T-cell (primary cell): ENCODE measurements around the gene PPM1M. TPM values are rescaled to one million over a fixed set of nuclear protein-coding genes. Genes with fewer than 3 reads are reported as not detected.
"Not testable (repeated sequence)": the region's sequence is repeated elsewhere in the genome, so short reads cannot be mapped to it uniquely, and the experiment has no call there.

Source experiments
- ATAC-seq, 4 experiments: fragments of 200-7000 bp in 3 of 4; fragments of 150-1000 bp in 1 of 4; cut with Tn5 transposase; replicated peaks in 1 of 4; 1 replicate in 3 of 4; 2 replicates in 1 of 4; pipeline ENCODE4 v1.10.0; 2021; ENCODE audit warnings: moderate library complexity in 3 of 4, mild to moderate bottlenecking in 2 of 4, moderate number of reproducible peaks in 1 of 4
- CTCF ChIA-PET, 2 donors: fragments of 300-600 bp; sonication (Branson Sonifier 250); formaldehyde crosslinking; loops; one replicate each; lab custom pipeline; 2022; ENCODE audit warnings: antibody characterized with exemption in 2 of 2; lab: Charles Lee
- POLR2A ChIA-PET, 2 donors: fragments of 300-600 bp; sonication (Branson Sonifier 250); formaldehyde crosslinking; loops; one replicate each; lab custom pipeline; 2022; ENCODE audit warnings: antibody characterized with exemption in 2 of 2; lab: Charles Lee
- DNase-seq, 35 experiments: peaks; one replicate each; pipeline versions ENCODE4 v3.0.0 to v3.0.0-alpha.2; 2013 to 2023
- H3K27ac ChIP-seq: one replicate; pipeline ENCODE4 v1.5.1; 2013; ENCODE audit warnings: low read length
- H3K27me3 ChIP-seq, 2 experiments: replicated peaks in 1 of 2; 1 replicate in 1 of 2; 2 replicates in 1 of 2; pipeline versions ENCODE4 v1.6.1 to v1.7.0; 2013; ENCODE audit warnings: low read length in 1 of 2, mixed read lengths in 1 of 2; ENCODE audit not compliant: control insufficient read depth in 2 of 2, insufficient read depth in 2 of 2; ENCODE audit errors: extremely low read depth in 1 of 2
- H3K36me3 ChIP-seq, 2 donors: 1 replicate in 1 of 2; 2 replicates in 1 of 2; pipeline versions ENCODE4 v1.6.1 to v1.7.0; 2013; ENCODE audit warnings: low read length in 1 of 2; ENCODE audit not compliant: control insufficient read depth in 2 of 2, insufficient read depth in 1 of 2; ENCODE audit errors: extremely low read depth in 1 of 2
- H3K4me1 ChIP-seq, 2 experiments: 1 replicate in 1 of 2; 2 replicates in 1 of 2; pipeline versions ENCODE4 v1.6.1 to v1.7.0; 2013; ENCODE audit warnings: low read length in 2 of 2, mixed read lengths in 1 of 2; ENCODE audit not compliant: insufficient read depth in 2 of 2, control insufficient read depth in 1 of 2; ENCODE audit errors: extremely low read depth in 1 of 2
- H3K4me3 ChIP-seq, 2 donors: 1 replicate in 1 of 2; 2 replicates in 1 of 2; pipeline versions ENCODE4 v1.5.1 to v1.7.0; 2013; ENCODE audit warnings: mild to moderate bottlenecking in 2 of 2, low read length in 1 of 2, moderate library complexity in 1 of 2; ENCODE audit not compliant: control insufficient read depth in 1 of 2; ENCODE audit errors: extremely low read depth in 1 of 2
- H3K9me3 ChIP-seq: 2 replicates; pipeline ENCODE4 v1.7.0; 2013
- H3K27ac Mint-ChIP-seq, 2 donors: one replicate each; pipeline ENCODE4 v1.8.0; 2020 to 2021; ENCODE audit warnings: mild to moderate bottlenecking in 2 of 2, mixed read lengths in 2 of 2
- H3K27me3 Mint-ChIP-seq, 2 donors: one replicate each; pipeline ENCODE4 v1.8.0; 2021 to 2022; ENCODE audit warnings: mixed read lengths in 2 of 2
- H3K36me3 Mint-ChIP-seq: one replicate; pipeline ENCODE4 v1.8.0; 2021; ENCODE audit warnings: mixed read lengths
- H3K4me1 Mint-ChIP-seq, 3 donors: one replicate each; pipeline ENCODE4 v1.8.0; 2020 to 2022; ENCODE audit warnings: mixed read lengths in 3 of 3, mild to moderate bottlenecking in 1 of 3
- H3K4me3 Mint-ChIP-seq, 3 donors: one replicate each; pipeline ENCODE4 v1.8.0; 2020 to 2022; ENCODE audit warnings: mild to moderate bottlenecking in 3 of 3, mixed read lengths in 3 of 3, moderate library complexity in 3 of 3
- H3K9me3 Mint-ChIP-seq, 3 donors: one replicate each; pipeline ENCODE4 v1.8.0; 2020 to 2022; ENCODE audit warnings: mixed read lengths in 3 of 3
- WGBS: methylation state at CpG from one replicate; pipeline ENCODE4 v1.1.5; 2013; ENCODE audit warnings: missing lambda C conversion rate; ENCODE audit not compliant: insufficient coverage; 5-methylcytosine and 5-hydroxymethylcytosine counted together
- total RNA-seq, 35 experiments: library from RNA in 6 of 35; stranded (reverse) in 6 of 35; fragments of 120-200 nt in 1 of 35; gene quantifications; one replicate each; pipeline versions ENCODE4 v1.2.1 to v1.2.4 and lab custom pipeline; 2013 to 2026

The PPM1M gene
- total RNA-seq, 5 donors from 2014 or later (not counting 1 experiment from before 2014, with no cell fraction given) = 63.4 to 78.1 (median 73.4) TPM

- Histone ChIP-seq H3K4me1 (peaks cover 45 to 65% of the 10 kb centered on the region in 2 experiments), H3K27me3 (no peaks in the 10 kb centered on the region), H3K27ac (peak overlapping the region; percentile 80), H3K9me3 (no peaks in the 10 kb centered on the region), H3K36me3 (no peaks in the 10 kb centered on the region), H3K4me3 (no peak overlapping the region)
- DNase-seq (no peak), ATAC-seq (no peak)
- no CpG with 5 or more reads among the region's 1 CpG for WGBS
- POLR2A ChIA-PET = no interaction called here
- H3K4me3 Mint-ChIP-seq = peak overlapping the region in 1 of 3 donors; percentile 22
- H3K36me3 Mint-ChIP-seq = peaks cover 4% of the 10 kb centered on the region
- peak overlapping the region; percentile 87 to 89 for H3K27ac Mint-ChIP-seq
- peaks cover 58 to 70% (median 60%) of the 10 kb centered on the region in 3 donors for H3K4me1 Mint-ChIP-seq
- CTCF ChIA-PET = no interaction called here
- H3K9me3 Mint-ChIP-seq = no peaks in the 10 kb centered on the region
- no peaks in the 10 kb centered on the region for H3K27me3 Mint-ChIP-seq
These were observed 37.7 kb downstream of the PPM1M start for GRCh38 chr3:52283306-52283705.

DNA sequence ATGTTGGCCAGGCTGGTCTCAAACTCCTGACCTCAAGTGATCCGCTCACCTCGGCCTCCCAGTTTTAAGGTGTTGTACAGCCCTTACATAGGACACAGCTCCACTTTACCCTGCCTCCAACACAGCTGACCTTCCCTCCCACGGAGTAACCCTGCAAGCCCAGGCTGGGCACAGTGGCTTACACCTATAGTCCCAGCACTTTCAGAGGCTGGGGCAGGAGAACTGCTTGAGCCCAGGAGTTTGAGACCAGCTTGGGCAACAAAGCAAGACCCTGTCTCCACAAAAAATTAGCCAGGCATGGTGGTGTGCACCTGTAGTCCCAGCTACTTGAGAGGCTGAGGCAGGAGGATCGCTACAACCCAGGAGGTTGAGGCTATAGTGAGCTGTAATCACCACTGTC lies 38.5 kb downstream of the PPM1M start:
- H3K27me3 Mint-ChIP-seq, H3K9me3 Mint-ChIP-seq, POLR2A ChIA-PET, H3K36me3 ChIP-seq, H3K9me3 ChIP-seq, H3K36me3 Mint-ChIP-seq, H3K27me3 ChIP-seq, ATAC-seq, DNase-seq, H3K4me3 ChIP-seq, H3K4me3 Mint-ChIP-seq, CTCF ChIA-PET: not testable (repeated sequence)
- WGBS = 90% methylated on average over 2 of the region's 4 CpGs
- peaks cover 51 to 70% of the 10 kb centered on the region in 2 experiments for H3K4me1 ChIP-seq
- peaks cover 59 to 71% (median 64%) of the 10 kb centered on the region in 3 donors for H3K4me1 Mint-ChIP-seq
- H3K27ac ChIP-seq = peak overlapping the region; percentile 80
- peak overlapping the region; percentile 79 to 83 for H3K27ac Mint-ChIP-seq

- Mint-ChIP-seq H3K4me1 (peaks cover 47 to 59% (median 58%) of the 10 kb centered on the region in 3 donors), H3K27ac (peak overlapping the region; percentile 100), H3K9me3 (no peaks in the 10 kb centered on the region), H3K4me3 (peak overlapping the region; percentile 88 to 99 (median 99)), H3K27me3 (no peaks in the 10 kb centered on the region), H3K36me3 (peaks cover 7% of the 10 kb centered on the region)
- no peaks in the 10 kb centered on the region for H3K9me3 ChIP-seq
- no peak for DNase-seq
- CTCF ChIA-PET = no interaction called here
- peak overlapping the region; percentile 71 to 78 for H3K4me3 ChIP-seq
- ATAC-seq = no peak
- H3K27me3 ChIP-seq = no peaks in the 10 kb centered on the region
- peak overlapping the region; percentile 96 for H3K27ac ChIP-seq
- peaks cover 0 to 14% of the 10 kb centered on the region in 2 donors for H3K36me3 ChIP-seq
- peaks cover 31 to 77% of the 10 kb centered on the region in 2 experiments for H3K4me1 ChIP-seq
- WGBS = 84% methylated on average over 5 of the region's 8 CpGs
- POLR2A ChIA-PET = interaction anchor here in 1 of 2 donors (0.9 to 1.2 kb wide), 2 partner anchors 16 to 53 kb away, joined by 3 to 4 read pairs; no protein-coding TSS in a partner anchor
These were observed 41.2 kb downstream of the PPM1M start for GRCh38 chr3:52286777-52287110.

DNA sequence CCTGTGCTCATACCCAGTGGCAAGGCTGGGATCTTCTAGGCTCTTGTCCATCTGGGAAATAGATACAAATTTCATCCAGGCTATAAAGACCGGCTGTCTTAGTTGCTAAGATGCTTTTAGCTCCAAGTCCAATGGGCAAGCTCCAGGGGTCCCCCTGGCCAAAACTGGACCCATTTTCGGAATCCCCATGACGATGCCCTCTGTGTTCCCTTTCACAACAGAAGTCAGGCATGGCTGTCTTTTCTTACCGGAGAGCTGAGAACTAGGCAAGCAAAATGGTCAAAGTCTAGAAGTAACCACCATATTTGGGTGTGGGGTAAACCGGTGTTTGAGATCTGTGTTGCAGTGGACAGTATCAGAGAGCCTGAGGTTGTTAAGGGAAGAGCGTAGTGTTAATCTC lies 43.1 kb downstream of the PPM1M start:
- peaks cover 10 to 33% of the 10 kb centered on the region in 2 donors for H3K36me3 ChIP-seq
- H3K4me1 ChIP-seq = peaks cover 15 to 65% of the 10 kb centered on the region in 2 experiments
- peak overlapping the region; percentile 88 to 99 (median 99) for H3K4me3 Mint-ChIP-seq
- peak overlapping the region in 1 of 2 donors; percentile 71 for H3K4me3 ChIP-seq
- peaks cover 31 to 43% (median 42%) of the 10 kb centered on the region in 3 donors for H3K4me1 Mint-ChIP-seq
- H3K9me3 Mint-ChIP-seq = no peaks in the 10 kb centered on the region
- POLR2A ChIA-PET = interaction anchor here (0.8 to 0.9 kb wide), 2 partner anchors 9 to 30 kb away, joined by 3 read pairs; no protein-coding TSS in a partner anchor
- peak overlapping the region; percentile 100 for H3K27ac Mint-ChIP-seq
- ATAC-seq = no peak
- H3K36me3 Mint-ChIP-seq = peaks cover 9% of the 10 kb centered on the region
- no peaks in the 10 kb centered on the region for H3K27me3 Mint-ChIP-seq
- DNase-seq = no peak
- CTCF ChIA-PET = interaction anchor here in 1 of 2 donors (1.3 to 1.9 kb wide), 2 partner anchors 16 to 51 kb away, joined by 3 to 4 read pairs; no protein-coding TSS in a partner anchor
- WGBS = 100% methylated on average over 2 of the region's 6 CpGs
- H3K27me3 ChIP-seq = no peaks in the 10 kb centered on the region
- peak overlapping the region; percentile 96 for H3K27ac ChIP-seq
- H3K9me3 ChIP-seq = no peaks in the 10 kb centered on the region

DNA sequence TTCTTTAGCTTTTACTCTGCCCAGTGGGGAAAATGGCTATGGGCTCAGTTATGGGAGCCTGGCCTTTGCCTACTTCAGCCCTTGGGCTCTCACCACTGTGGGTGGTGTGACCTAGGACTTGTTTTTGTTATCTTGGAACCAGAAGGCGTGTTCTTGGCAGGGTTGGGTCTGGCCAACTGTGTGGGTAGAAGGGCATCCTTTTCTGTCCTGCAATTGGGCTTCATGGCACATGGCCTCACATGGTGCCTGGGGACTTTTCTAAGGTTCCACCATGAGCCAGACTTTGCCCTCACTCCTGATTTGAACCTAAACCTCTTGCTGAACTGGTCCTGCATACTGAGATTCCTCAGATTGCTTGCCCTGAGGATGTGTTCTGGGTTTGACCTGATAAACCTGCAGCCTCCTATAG lies 43.8 kb downstream of the PPM1M start:
- ATAC-seq (no peak), DNase-seq (no peak)
- H3K9me3 ChIP-seq = no peaks in the 10 kb centered on the region
- peaks cover 27 to 38% (median 37%) of the 10 kb centered on the region in 3 donors for H3K4me1 Mint-ChIP-seq
- H3K4me3 Mint-ChIP-seq = peak overlapping the region; percentile 88 to 99 (median 99)
- no peaks in the 10 kb centered on the region for H3K27me3 Mint-ChIP-seq
- no peaks in the 10 kb centered on the region for H3K9me3 Mint-ChIP-seq
- no peak overlapping the region for H3K27ac Mint-ChIP-seq
- peaks cover 9% of the 10 kb centered on the region for H3K36me3 Mint-ChIP-seq
- H3K4me1 ChIP-seq = peaks cover 15 to 58% of the 10 kb centered on the region in 2 experiments
- H3K27me3 ChIP-seq = no peaks in the 10 kb centered on the region
- no peak overlapping the region for H3K4me3 ChIP-seq
- H3K27ac ChIP-seq = no peak overlapping the region
- H3K36me3 ChIP-seq = peaks cover 14 to 39% of the 10 kb centered on the region in 2 donors
- CTCF ChIA-PET = interaction anchor here (0.5 to 1.9 kb wide), 2 partner anchors 50 kb away, joined by 3 to 4 read pairs; no protein-coding TSS in a partner anchor
- POLR2A ChIA-PET = interaction anchor here in 1 of 2 donors (0.8 kb wide), 1 partner anchor 31 kb away, joined by 3 read pairs; no protein-coding TSS in a partner anchor
- 100% methylated on average over 1 of the region's 1 CpG for WGBS

DNA sequence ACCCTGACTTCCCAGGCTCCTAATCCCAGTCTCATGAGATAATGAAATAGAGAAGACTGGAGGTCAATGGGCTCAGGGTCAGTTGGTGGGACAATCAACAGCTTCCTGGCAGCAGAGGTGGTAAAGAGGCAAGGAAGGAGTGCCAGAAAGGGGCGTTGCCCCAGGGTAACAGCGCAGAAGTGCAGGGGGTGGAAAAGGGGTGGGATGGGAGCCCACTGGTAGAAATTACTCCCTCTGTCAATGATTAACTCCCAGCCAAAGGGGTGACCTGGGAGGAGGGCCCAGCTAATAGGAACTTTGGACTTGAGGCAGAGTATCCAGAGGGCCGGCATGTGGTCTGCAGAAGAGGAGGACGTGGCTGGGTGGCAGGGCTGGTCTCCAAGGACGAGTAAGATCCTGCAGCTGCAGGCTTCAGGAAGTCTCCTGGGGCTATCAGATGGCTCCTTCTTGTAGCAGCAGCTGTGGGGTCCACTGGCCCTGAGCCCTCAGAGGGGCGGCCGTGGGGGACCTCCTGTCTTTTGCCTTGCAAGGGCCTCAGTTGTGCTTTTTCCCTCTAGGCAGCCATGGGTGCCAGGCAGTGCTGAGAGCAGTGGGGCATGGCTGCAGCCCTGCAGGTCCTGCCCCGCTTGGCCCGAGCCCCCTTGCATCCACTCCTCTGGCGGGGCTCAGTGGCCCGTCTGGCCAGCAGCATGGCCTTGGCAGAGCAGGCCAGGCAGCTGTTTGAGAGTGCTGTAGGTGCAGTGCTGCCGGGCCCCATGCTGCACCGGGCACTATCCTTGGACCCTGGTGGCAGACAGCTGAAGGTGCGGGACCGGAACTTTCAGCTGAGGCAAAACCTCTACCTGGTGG lies 44.4 kb downstream of the PPM1M start:
- Histone ChIP-seq H3K9me3 (no peaks in the 10 kb centered on the region), H3K4me3 (no peak overlapping the region), H3K36me3 (peaks cover 16 to 41% of the 10 kb centered on the region in 2 donors), H3K27ac (no peak overlapping the region), H3K4me1 (peaks cover 13 to 58% of the 10 kb centered on the region in 2 experiments), H3K27me3 (no peaks in the 10 kb centered on the region)
- Mint-ChIP-seq H3K27me3 (no peaks in the 10 kb centered on the region), H3K36me3 (peaks cover 15% of the 10 kb centered on the region), H3K4me1 (peaks cover 31 to 34% (median 34%) of the 10 kb centered on the region in 3 donors), H3K9me3 (no peaks in the 10 kb centered on the region), H3K27ac (no peak overlapping the region), H3K4me3 (peak overlapping the region in 2 of 3 donors; percentile 99)
- no peak for DNase-seq
- ChIA-PET CTCF (interaction anchor here (0.8 to 1.9 kb wide), 2 partner anchors 49 to 59 kb away, joined by 3 to 4 read pairs; no protein-coding TSS in a partner anchor), POLR2A (no interaction called here)
- ATAC-seq = no peak
- 96% methylated on average over 13 of the region's 15 CpGs for WGBS
